HFF-Myc (cell line): ENCODE measurements around the gene KIF16B.

Experiments
- DNase-seq: peaks from one replicate; pipeline ENCODE4 v3.0.0-alpha.2; 2011; ENCODE audit warnings: low read depth; ENCODE audit errors: extremely low read depth
- H3K4me3 ChIP-seq: replicated peaks from 2 replicates; pipeline ENCODE4 v1.5.1; 2011; ENCODE audit warnings: low read depth, mild to moderate bottlenecking, control low read depth, low read length
- TF ChIP-seq, protein P1 (sequence below): IDR thresholded peaks from 2 replicates; pipeline ENCODE4 v1.5.1; 2012; ENCODE audit warnings: mild to moderate bottlenecking, low read depth, low read length, control low read depth; ENCODE audit errors: missing control alignments

The KIF16B gene

DNA sequence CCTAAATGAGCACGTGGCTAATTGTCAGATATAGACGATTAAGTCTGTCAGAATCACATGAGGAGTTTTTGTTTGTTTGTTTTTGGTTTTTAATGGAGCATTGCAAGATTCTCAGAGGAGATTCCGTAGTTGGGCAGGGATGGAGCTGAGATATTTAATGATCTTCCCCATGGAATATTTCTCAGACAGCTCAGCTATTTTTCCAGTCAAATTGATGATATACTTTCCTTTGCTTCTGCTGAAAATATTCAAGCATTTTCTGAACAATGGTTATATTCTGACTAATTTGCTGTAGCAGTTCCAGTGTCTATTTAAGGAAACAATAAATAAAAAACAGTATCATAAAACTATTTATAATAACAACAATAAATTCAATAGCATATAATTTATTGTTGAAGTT, 348.4 kb downstream of the KIF16B start:
- DNase-seq, result no peak
- TF ChIP-seq, protein P1, sequence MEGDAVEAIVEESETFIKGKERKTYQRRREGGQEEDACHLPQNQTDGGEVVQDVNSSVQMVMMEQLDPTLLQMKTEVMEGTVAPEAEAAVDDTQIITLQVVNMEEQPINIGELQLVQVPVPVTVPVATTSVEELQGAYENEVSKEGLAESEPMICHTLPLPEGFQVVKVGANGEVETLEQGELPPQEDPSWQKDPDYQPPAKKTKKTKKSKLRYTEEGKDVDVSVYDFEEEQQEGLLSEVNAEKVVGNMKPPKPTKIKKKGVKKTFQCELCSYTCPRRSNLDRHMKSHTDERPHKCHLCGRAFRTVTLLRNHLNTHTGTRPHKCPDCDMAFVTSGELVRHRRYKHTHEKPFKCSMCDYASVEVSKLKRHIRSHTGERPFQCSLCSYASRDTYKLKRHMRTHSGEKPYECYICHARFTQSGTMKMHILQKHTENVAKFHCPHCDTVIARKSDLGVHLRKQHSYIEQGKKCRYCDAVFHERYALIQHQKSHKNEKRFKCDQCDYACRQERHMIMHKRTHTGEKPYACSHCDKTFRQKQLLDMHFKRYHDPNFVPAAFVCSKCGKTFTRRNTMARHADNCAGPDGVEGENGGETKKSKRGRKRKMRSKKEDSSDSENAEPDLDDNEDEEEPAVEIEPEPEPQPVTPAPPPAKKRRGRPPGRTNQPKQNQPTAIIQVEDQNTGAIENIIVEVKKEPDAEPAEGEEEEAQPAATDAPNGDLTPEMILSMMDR, result no peak
- H3K4me3 ChIP-seq, result no peak overlapping the region

GRCh38 chr20:16222859-16223411, 350.3 kb downstream of the KIF16B start:
- no peak for DNase-seq
- TF ChIP-seq, protein P1, result no peak
- no peak overlapping the region for H3K4me3 ChIP-seq
